ENCODE measurements around the gene GALNT2.

- TF ChIP-seq ZBTB33 (IDR thresholded peaks at IDR 0.05), result no peak
- no peak for TF ChIP-seq RAD21 (IDR thresholded peaks at IDR 0.05)
- TF ChIP-seq YY1 (IDR thresholded peaks at IDR 0.05), result no peak
- no peak for TF ChIP-seq ATF3 (IDR thresholded peaks at IDR 0.05)
- no peak for TF ChIP-seq CTCF (IDR thresholded peaks at IDR 0.05; ENCODE audit: low read depth, low read length, missing input control)
- TF ChIP-seq SP1 (IDR thresholded peaks at IDR 0.05), result no peak
- TF ChIP-seq MAX (IDR thresholded peaks at IDR 0.05), result no peak
- no peak for TF ChIP-seq EGR1 (IDR thresholded peaks at IDR 0.05; ENCODE audit: low read depth in 2 of 2)
- no peak for TF ChIP-seq GABPA (IDR thresholded peaks at IDR 0.05 in 1 of 2, conservative IDR thresholded peaks at IDR 0.05 in 1 of 2)
- TF ChIP-seq RXRA (IDR thresholded peaks at IDR 0.05), result no peak
- TF ChIP-seq TAF1 (conservative IDR thresholded peaks at IDR 0.05), result no peak
- TF ChIP-seq FOXA1 (IDR thresholded peaks at IDR 0.05), result no peak
Measured at GRCh38 chr1:230135726-230136125, 68.7 kb downstream of the GALNT2 start.
